GM19099 (cell line): Measurements from ENCODE around the gene PRKD2.
A peak's percentile ranks its signal among the peaks of the same experiment; 100 is the strongest.

ENCODE experiments used
- POLR2A ChIP-seq: IDR thresholded peaks from 3 replicates; pipeline ENCODE4 v1.6.1; 2011; ENCODE audit warnings: low read depth; ENCODE audit not compliant: insufficient read length; ENCODE audit errors: extremely low read depth

The PRKD2 gene

GRCh38 chr19:46648961-46649960, 67.7 kb downstream of the PRKD2 start:
- no peak for TF ChIP-seq POLR2A

- TF ChIP-seq POLR2A: no peak
These were observed 68.6 kb downstream of the PRKD2 start for GRCh38 chr19:46648060-46648960.

- no peak for TF ChIP-seq POLR2A
These were observed 70.5 kb downstream of the PRKD2 start for GRCh38 chr19:46646402-46646801.

- no peak for TF ChIP-seq POLR2A
These were observed 72.2 kb downstream of the PRKD2 start for GRCh38 chr19:46644720-46645119.

- no peak for TF ChIP-seq POLR2A
These were observed 76.3 kb downstream of the PRKD2 start for GRCh38 chr19:46640656-46641055.

GRCh38 chr19:46639358-46640182, 77.3 kb downstream of the PRKD2 start:
- no peak for TF ChIP-seq POLR2A

GRCh38 chr19:46637224-46637623, 79.7 kb downstream of the PRKD2 start:
- TF ChIP-seq POLR2A: no peak

- TF ChIP-seq POLR2A: no peak
These were observed 80.8 kb downstream of the PRKD2 start, which contains the start of gene GNG8 for GRCh38 chr19:46635920-46636761. GNG8 (minus strand) TSS chr19:46636202; CDS start chr19:46634682, 1,520 bp downstream.

- no peak for TF ChIP-seq POLR2A
These were observed 82.2 kb downstream of the PRKD2 start for GRCh38 chr19:46634656-46635218.

GRCh38 chr19:46634045-46634655, 82.8 kb downstream of the PRKD2 start:
- peak; percentile 25 for TF ChIP-seq POLR2A

GRCh38 chr19:46633130-46633529, 83.8 kb downstream of the PRKD2 start:
- no peak for TF ChIP-seq POLR2A

- TF ChIP-seq POLR2A: no peak
These were observed 85.4 kb downstream of the PRKD2 start for GRCh38 chr19:46631481-46631880.

- TF ChIP-seq POLR2A: no peak
These were observed 86.2 kb downstream of the PRKD2 start for GRCh38 chr19:46630586-46631205.

GRCh38 chr19:46629546-46630025, 87.3 kb downstream of the PRKD2 start:
- TF ChIP-seq POLR2A: no peak
